DOHH2 (cell line): ENCODE measurements around the gene PGF.

Experiments
- H3F3A ChIP-seq: fragments of 200-600 bp; sonication (generic), shearing (Covaris generic); 2 replicates; pipeline ENCODE4 v1.6.0; 2016; ENCODE audit warnings: antibody characterized with exemption, mild to moderate bottlenecking; ENCODE audit not compliant: control insufficient read depth, insufficient read depth
- H3K27ac ChIP-seq: fragments of 200-600 bp; sonication (generic); 2 replicates; pipeline ENCODE4 v1.5.1; 2014; ENCODE audit warnings: low read depth, mild to moderate bottlenecking, low read length, moderate library complexity
- H3K27me3 ChIP-seq: fragments of 200-600 bp; sonication (generic); 2 replicates; pipeline ENCODE4 v1.6.1; 2014; ENCODE audit warnings: mild to moderate bottlenecking, low read length, mixed read lengths; ENCODE audit not compliant: control insufficient read depth
- H3K36me3 ChIP-seq: fragments of 200-600 bp; sonication (generic); 2 replicates; pipeline ENCODE4 v1.6.1; 2014; ENCODE audit warnings: mild to moderate bottlenecking, low read length, moderate library complexity, mixed read lengths; ENCODE audit not compliant: control insufficient read depth
- H3K4me1 ChIP-seq: fragments of 200-600 bp; sonication (generic); 2 replicates; pipeline ENCODE4 v1.6.1; 2014; ENCODE audit warnings: mild to moderate bottlenecking, low read length, mixed read lengths; ENCODE audit not compliant: control insufficient read depth
- H3K4me2 ChIP-seq: fragments of 200-600 bp; sonication (generic); 2 replicates; pipeline ENCODE4 v1.6.0; 2014; ENCODE audit warnings: mild to moderate bottlenecking, low read length, moderate library complexity
- H3K4me3 ChIP-seq: fragments of 200-600 bp; sonication (generic); 2 replicates; pipeline ENCODE4 v1.5.1; 2014; ENCODE audit warnings: mild to moderate bottlenecking, low read length, mixed read lengths
- H3K79me2 ChIP-seq: fragments of 200-600 bp; sonication (generic); 2 replicates; pipeline ENCODE4 v1.6.1; 2014; ENCODE audit warnings: mild to moderate bottlenecking, low read length, mixed read lengths; ENCODE audit not compliant: control insufficient read depth
- H3K9me2 ChIP-seq: fragments of 200-600 bp; sonication (generic); replicated peaks from 2 replicates; pipeline ENCODE4 v1.6.1; 2014; ENCODE audit warnings: mild to moderate bottlenecking, low read length, mixed read lengths; ENCODE audit not compliant: control insufficient read depth
- H3K9me3 ChIP-seq: fragments of 200-600 bp; sonication (generic); 2 replicates; pipeline ENCODE4 v1.6.1; 2014; ENCODE audit warnings: antibody characterized with exemption, low read length, mixed read lengths; ENCODE audit not compliant: control insufficient read depth, insufficient read depth
- H4K20me1 ChIP-seq: fragments of 200-600 bp; sonication (generic); 2 replicates; pipeline ENCODE4 v1.6.0; 2014; ENCODE audit warnings: low read depth, mild to moderate bottlenecking, antibody characterized with exemption, low read length, moderate library complexity; ENCODE audit not compliant: control insufficient read depth, insufficient read depth
- CTCF ChIP-seq: fragments of 200-600 bp; sonication (generic); IDR thresholded peaks from one replicate; pipeline ENCODE4 v1.5.1; 2014; ENCODE audit warnings: antibody characterized with exemption, mild to moderate bottlenecking, low read depth, low read length; ENCODE audit not compliant: poor library complexity, severe bottlenecking
- EZH2phosphoT487 ChIP-seq: fragments of 200-600 bp; sonication (generic); IDR thresholded peaks from 2 replicates; pipeline ENCODE4 v1.6.1; 2017; ENCODE audit warnings: borderline replicate concordance, mild to moderate bottlenecking, antibody characterized with exemption, low read length, moderate library complexity, mixed read lengths

PGF gene

GRCh38 chr14:74976264-74977113 is 21.1 kb upstream of the PGF start:
- Histone ChIP-seq H3K27me3 (no peaks in the 10 kb centered on the region), H4K20me1 (no peaks in the 10 kb centered on the region), H3K36me3 (no peaks in the 10 kb centered on the region), H3K4me3 (no peak overlapping the region), H3K27ac (no peak overlapping the region), H3F3A (no peaks in the 10 kb centered on the region), H3K4me2 (no peak overlapping the region), H3K9me2 (no peaks in the 10 kb centered on the region), H3K79me2 (no peaks in the 10 kb centered on the region), H3K9me3 (no peaks in the 10 kb centered on the region), H3K4me1 (peaks cover 8% of the 10 kb centered on the region)
- no peak for TF ChIP-seq EZH2phosphoT487
- no peak for TF ChIP-seq CTCF

GRCh38 chr14:74975059-74975810 is 19.8 kb upstream of the PGF start:
- no peak for TF ChIP-seq EZH2phosphoT487
- no peak for TF ChIP-seq CTCF
- H3K4me3 ChIP-seq = no peak overlapping the region
- no peak overlapping the region for H3K4me2 ChIP-seq
- H3F3A ChIP-seq = no peaks in the 10 kb centered on the region
- H3K4me1 ChIP-seq = peaks cover 8% of the 10 kb centered on the region
- no peaks in the 10 kb centered on the region for H4K20me1 ChIP-seq
- no peaks in the 10 kb centered on the region for H3K9me2 ChIP-seq
- H3K27ac ChIP-seq = no peak overlapping the region
- H3K36me3 ChIP-seq = no peaks in the 10 kb centered on the region
- H3K9me3 ChIP-seq = no peaks in the 10 kb centered on the region
- no peaks in the 10 kb centered on the region for H3K79me2 ChIP-seq
- H3K27me3 ChIP-seq = peaks cover 4% of the 10 kb centered on the region; the same call in 1 of the 2 replicates

- H3K9me3 ChIP-seq = no peaks in the 10 kb centered on the region
- no peaks in the 10 kb centered on the region for H3K79me2 ChIP-seq
- H3K9me2 ChIP-seq = no peaks in the 10 kb centered on the region
- peaks cover 6% of the 10 kb centered on the region; the same call in 1 of the 2 replicates for H3K27me3 ChIP-seq
- H3K36me3 ChIP-seq = no peaks in the 10 kb centered on the region
- no peak for TF ChIP-seq CTCF
- TF ChIP-seq EZH2phosphoT487 = no peak
- no peak overlapping the region for H3K4me2 ChIP-seq
- H3K4me3 ChIP-seq = no peak overlapping the region
- H3K27ac ChIP-seq = no peak overlapping the region
- H4K20me1 ChIP-seq = no peaks in the 10 kb centered on the region
- peaks cover 8% of the 10 kb centered on the region for H3K4me1 ChIP-seq
- H3F3A ChIP-seq = no peaks in the 10 kb centered on the region
These were observed 19.1 kb upstream of the PGF start for GRCh38 chr14:74974364-74975058.
